ENCODE results near the gene NOP16. TPM values are rescaled to one million over a fixed set of nuclear protein-coding genes. Genes with fewer than 3 reads are reported as not detected.

The NOP16 gene
- total and polyA plus RNA-seq, 2 of the 13 experiments (the other 11 are each of a cell fraction or from before 2014, with no cell fraction given): 43.3 to 48.4 TPM

DNA sequence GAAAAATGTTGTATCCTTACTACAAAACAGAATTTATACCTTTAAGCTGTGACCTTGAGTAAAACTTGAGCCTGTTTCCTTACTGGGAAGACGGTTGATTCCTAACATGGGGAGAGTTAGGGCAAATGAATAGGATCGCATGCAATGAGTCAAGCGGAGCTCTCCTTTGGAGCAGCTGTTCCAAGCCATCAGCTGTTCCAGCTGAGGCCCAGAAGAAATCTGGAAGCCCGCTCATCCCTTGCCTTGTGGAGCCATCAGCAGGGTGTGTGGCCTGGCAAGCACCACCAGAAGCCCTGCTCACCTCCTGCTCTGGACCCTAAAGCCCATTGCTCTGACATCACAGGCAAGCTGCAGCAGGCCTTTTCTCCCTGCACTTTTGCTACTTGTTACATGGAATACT lies 34.9 kb downstream of the NOP16 start (continued):
- TF ChIP-seq, protein P1, sequence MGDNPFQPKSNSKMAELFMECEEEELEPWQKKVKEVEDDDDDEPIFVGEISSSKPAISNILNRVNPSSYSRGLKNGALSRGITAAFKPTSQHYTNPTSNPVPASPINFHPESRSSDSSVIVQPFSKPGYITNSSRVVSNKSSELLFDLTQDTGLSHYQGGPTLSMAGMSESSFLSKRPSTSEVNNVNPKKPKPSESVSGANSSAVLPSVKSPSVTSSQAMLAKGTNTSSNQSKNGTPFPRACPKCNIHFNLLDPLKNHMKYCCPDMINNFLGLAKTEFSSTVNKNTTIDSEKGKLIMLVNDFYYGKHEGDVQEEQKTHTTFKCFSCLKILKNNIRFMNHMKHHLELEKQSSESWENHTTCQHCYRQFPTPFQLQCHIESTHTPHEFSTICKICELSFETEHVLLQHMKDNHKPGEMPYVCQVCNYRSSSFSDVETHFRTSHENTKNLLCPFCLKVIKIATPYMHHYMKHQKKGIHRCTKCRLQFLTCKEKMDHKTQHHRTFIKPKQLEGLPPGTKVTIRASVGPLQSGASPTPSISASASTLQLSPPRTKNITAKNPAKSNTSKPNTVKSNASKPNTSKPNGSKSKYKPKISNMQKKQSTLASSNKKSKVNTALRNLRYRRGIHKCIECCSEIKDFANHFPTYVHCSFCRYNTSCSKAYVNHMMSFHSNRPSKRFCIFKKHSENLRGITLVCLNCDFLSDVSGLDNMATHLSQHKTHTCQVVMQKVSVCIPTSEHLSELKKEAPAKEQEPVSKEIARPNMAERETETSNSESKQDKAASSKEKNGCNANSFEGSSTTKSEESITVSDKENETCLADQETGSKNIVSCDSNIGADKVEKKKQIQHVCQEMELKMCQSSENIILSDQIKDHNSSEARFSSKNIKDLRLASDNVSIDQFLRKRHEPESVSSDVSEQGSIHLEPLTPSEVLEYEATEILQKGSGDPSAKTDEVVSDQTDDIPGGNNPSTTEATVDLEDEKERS (CRISPR knock-in tag; IDR thresholded peaks at IDR 0.05): no peak
- TF ChIP-seq ZNF639 (CRISPR knock-in tag; conservative IDR thresholded peaks at IDR 0.05) (no peak), FOXA3 (CRISPR knock-in tag; IDR thresholded peaks at IDR 0.05) (no peak), DPF2 (CRISPR knock-in tag; IDR thresholded peaks at IDR 0.05; ENCODE audit: borderline replicate concordance, low read depth) (no peak), ZNF264 (CRISPR knock-in tag; IDR thresholded peaks at IDR 0.05) (no peak), ZNF468 (CRISPR knock-in tag; IDR thresholded peaks at IDR 0.05) (no peak), CCDC6 (CRISPR knock-in tag; IDR thresholded peaks at IDR 0.05) (no peak), ISX (CRISPR knock-in tag; conservative IDR thresholded peaks at IDR 0.05) (no peak), FOSL1 (CRISPR knock-in tag; IDR thresholded peaks at IDR 0.05; ENCODE audit: borderline replicate concordance) (no peak), ZNF550 (CRISPR knock-in tag; IDR thresholded peaks at IDR 0.05; ENCODE audit: borderline replicate concordance) (no peak)
